Activated CD4-positive, alpha-beta memory T cell treated with anti-CD3 and anti-CD28 coated beads, Interleukin-2, amount 10 ng/mL, durations not matched to agents 7 days and 5 days (primary cell): ENCODE measurements around the gene HTATIP2. TPM values are rescaled to one million over a fixed set of nuclear protein-coding genes. Genes with fewer than 3 reads are reported as not detected.
"Not testable (repeated sequence)": the region's sequence is repeated elsewhere in the genome, so short reads cannot be mapped to it uniquely, and the experiment has no call there.

Source experiments
- CTCF ChIA-PET: fragments of 350-600 bp; sonication (Branson Sonifier 250); formaldehyde crosslinking; loops from one replicate; lab custom pipeline; 2021; ENCODE audit warnings: antibody characterized with exemption, inconsistent platforms; lab: Charles Lee
- POLR2A ChIA-PET: fragments of 350-600 bp; sonication (Branson Sonifier 250); formaldehyde crosslinking; loops from one replicate; lab custom pipeline; 2021; ENCODE audit warnings: antibody characterized with exemption; lab: Charles Lee
- DNase-seq: peaks from one replicate; pipeline ENCODE4 v3.0.0-alpha.2; 2020
- H3K27ac Mint-ChIP-seq: one replicate; pipeline ENCODE4 v1.8.0; 2021; ENCODE audit warnings: mild to moderate bottlenecking, mixed read lengths
- H3K27me3 Mint-ChIP-seq: one replicate; pipeline ENCODE4 v1.8.0; 2021; ENCODE audit warnings: mixed read lengths
- H3K36me3 Mint-ChIP-seq: one replicate; pipeline ENCODE4 v1.8.0; 2021; ENCODE audit warnings: low read depth, mixed read lengths
- H3K4me1 Mint-ChIP-seq: one replicate; pipeline ENCODE4 v1.8.0; 2021; ENCODE audit warnings: mixed read lengths
- H3K4me3 Mint-ChIP-seq: one replicate; pipeline ENCODE4 v1.8.0; 2021; ENCODE audit warnings: mild to moderate bottlenecking, mixed read lengths
- H3K9me3 Mint-ChIP-seq: one replicate; pipeline ENCODE4 v1.8.0; 2021; ENCODE audit warnings: mixed read lengths
- total RNA-seq, 2 experiments: library from RNA; stranded (reverse); gene quantifications; one replicate each; pipeline ENCODE4 v1.2.3, GENCODE V29; 2021

Gene HTATIP2
- total RNA-seq, 2 experiments from 2014 or later: 48.6 to 50.0 TPM

- DNase-seq: no peak
- Mint-ChIP-seq H3K27me3 (peaks cover 2% of the 10 kb centered on the region), H3K36me3 (no peaks in the 10 kb centered on the region), H3K4me1 (peaks cover 8% of the 10 kb centered on the region), H3K9me3 (no peaks in the 10 kb centered on the region), H3K27ac (no peak overlapping the region), H3K4me3 (no peak overlapping the region)
- ChIA-PET POLR2A (no interaction called here), CTCF (interaction anchor here (13.9 kb wide), 1 partner anchor 230 kb away, joined by 114 read pairs; no protein-coding TSS in a partner anchor)
These were observed 6.4 kb upstream of the HTATIP2 start for GRCh38 chr11:20357150-20357549.

- Mint-ChIP-seq H3K27me3 (peaks cover 2% of the 10 kb centered on the region), H3K36me3 (peaks cover 10% of the 10 kb centered on the region), H3K4me1 (peaks cover 36% of the 10 kb centered on the region), H3K4me3 (no peak overlapping the region), H3K27ac (no peak overlapping the region), H3K9me3 (no peaks in the 10 kb centered on the region)
- DNase-seq: peak; percentile 25
- CTCF ChIA-PET: interaction anchor here (0.6 to 13.9 kb wide), 3 partner anchors 44 to 233 kb away, joined by 4 to 114 read pairs (median 4); no protein-coding TSS in a partner anchor
- POLR2A ChIA-PET: no interaction called here
These were observed 2.9 kb upstream of the HTATIP2 start for GRCh38 chr11:20360650-20361049.

- H3K36me3 Mint-ChIP-seq: peaks cover 19% of the 10 kb centered on the region
- no peak for DNase-seq
- H3K27ac Mint-ChIP-seq: peak overlapping the region; percentile 76
- peaks cover 51% of the 10 kb centered on the region for H3K4me1 Mint-ChIP-seq
- H3K27me3 Mint-ChIP-seq: no peaks in the 10 kb centered on the region
- H3K9me3 Mint-ChIP-seq: no peaks in the 10 kb centered on the region
- peak overlapping the region; percentile 81 for H3K4me3 Mint-ChIP-seq
- POLR2A ChIA-PET: interaction anchor here (0.9 to 1.1 kb wide), 2 partner anchors 10 to 26 kb away, joined by 3 read pairs; no protein-coding TSS in a partner anchor
- CTCF ChIA-PET: interaction anchor here (3.0 kb wide), 1 partner anchor 8 kb away, joined by 16 read pairs; no protein-coding TSS in a partner anchor
These were observed 1.0 kb upstream of the HTATIP2 start for GRCh38 chr11:20362481-20362880.

GRCh38 chr11:20363149-20363499 is 390 bp upstream of the HTATIP2 start:
- Mint-ChIP-seq H3K4me1 (peaks cover 55% of the 10 kb centered on the region), H3K9me3 (no peaks in the 10 kb centered on the region), H3K4me3 (peak overlapping the region; percentile 81), H3K27ac (peak overlapping the region; percentile 76), H3K27me3 (no peaks in the 10 kb centered on the region), H3K36me3 (peaks cover 22% of the 10 kb centered on the region)
- POLR2A ChIA-PET: interaction anchor here (0.9 to 2.2 kb wide), 8 partner anchors 9 to 25 kb away, joined by 3 to 10 read pairs (median 6); no protein-coding TSS in a partner anchor
- no peak for DNase-seq
- CTCF ChIA-PET: interaction anchor here (1.4 to 3.0 kb wide), 2 partner anchors 8 to 24 kb away, joined by 8 to 16 read pairs; partner anchors contain the start of gene PRMT3

GRCh38 chr11:20364341-20364792 is 853 bp downstream of the HTATIP2 start:
- H3K4me3 Mint-ChIP-seq: peak overlapping the region; percentile 78
- H3K27me3 Mint-ChIP-seq: no peaks in the 10 kb centered on the region
- H3K4me1 Mint-ChIP-seq: peaks cover 67% of the 10 kb centered on the region
- peaks cover 33% of the 10 kb centered on the region for H3K36me3 Mint-ChIP-seq
- no peak for DNase-seq
- H3K9me3 Mint-ChIP-seq: no peaks in the 10 kb centered on the region
- ChIA-PET CTCF (interaction anchor here (0.5 to 3.0 kb wide), 6 partner anchors 9 to 236 kb away, joined by 3 to 16 read pairs (median 4); partner anchors contain the start of gene PRMT3), POLR2A (interaction anchor here (0.7 to 2.2 kb wide), 14 partner anchors 8 to 46 kb away, joined by 3 to 10 read pairs (median 4); no protein-coding TSS in a partner anchor)
- H3K27ac Mint-ChIP-seq: peak overlapping the region; percentile 77

- CTCF ChIA-PET: interaction anchor here (0.7 kb wide), 1 partner anchor 234 kb away, joined by 3 read pairs; no protein-coding TSS in a partner anchor
- POLR2A ChIA-PET: interaction anchor here (1.3 kb wide), 1 partner anchor 45 kb away, joined by 3 read pairs; no protein-coding TSS in a partner anchor
- H3K27ac Mint-ChIP-seq, H3K9me3 Mint-ChIP-seq, H3K27me3 Mint-ChIP-seq, DNase-seq: not testable (repeated sequence)
- H3K4me3 Mint-ChIP-seq: peak overlapping the region; percentile 78
- H3K36me3 Mint-ChIP-seq: peaks cover 44% of the 10 kb centered on the region
- peaks cover 76% of the 10 kb centered on the region for H3K4me1 Mint-ChIP-seq
These were observed 2.0 kb downstream of the HTATIP2 start for GRCh38 chr11:20365465-20365864.

- Mint-ChIP-seq H3K27me3 (no peaks in the 10 kb centered on the region), H3K4me3 (peak overlapping the region; percentile 44), H3K27ac (peak overlapping the region; percentile 74), H3K9me3 (no peaks in the 10 kb centered on the region), H3K36me3 (peaks cover 55% of the 10 kb centered on the region), H3K4me1 (peaks cover 68% of the 10 kb centered on the region)
- CTCF ChIA-PET: interaction anchor here (0.8 to 4.3 kb wide), 4 partner anchors 13 to 30 kb away, joined by 3 to 16 read pairs (median 6); no protein-coding TSS in a partner anchor
- POLR2A ChIA-PET: interaction anchor here (0.8 to 1.6 kb wide), 4 partner anchors 9 to 30 kb away, joined by 3 to 5 read pairs (median 4); no protein-coding TSS in a partner anchor
- peak; percentile 63 for DNase-seq
These were observed 3.9 kb downstream of the HTATIP2 start for GRCh38 chr11:20367313-20367948.

GRCh38 chr11:20368438-20368837 is 4.9 kb downstream of the HTATIP2 start:
- Mint-ChIP-seq H3K4me1 (peaks cover 60% of the 10 kb centered on the region), H3K27me3 (no peaks in the 10 kb centered on the region), H3K36me3 (peaks cover 60% of the 10 kb centered on the region), H3K9me3 (no peaks in the 10 kb centered on the region), H3K27ac (peak overlapping the region; percentile 64), H3K4me3 (no peak overlapping the region)
- CTCF ChIA-PET: interaction anchor here (1.3 to 4.3 kb wide), 3 partner anchors 14 to 29 kb away, joined by 5 to 16 read pairs (median 6); no protein-coding TSS in a partner anchor
- POLR2A ChIA-PET: interaction anchor here (0.8 to 1.1 kb wide), 4 partner anchors 8 to 29 kb away, joined by 3 to 4 read pairs (median 3); no protein-coding TSS in a partner anchor
- DNase-seq: no peak

- no peak overlapping the region for H3K4me3 Mint-ChIP-seq
- peaks cover 61% of the 10 kb centered on the region for H3K4me1 Mint-ChIP-seq
- no peak overlapping the region for H3K27ac Mint-ChIP-seq
- ChIA-PET POLR2A (no interaction called here), CTCF (interaction anchor here (1.5 to 4.3 kb wide), 2 partner anchors 15 to 17 kb away, joined by 5 to 16 read pairs; no protein-coding TSS in a partner anchor)
- H3K36me3 Mint-ChIP-seq: peaks cover 71% of the 10 kb centered on the region
- no peaks in the 10 kb centered on the region for H3K9me3 Mint-ChIP-seq
- no peak for DNase-seq
- H3K27me3 Mint-ChIP-seq: no peaks in the 10 kb centered on the region
These were observed 6.3 kb downstream of the HTATIP2 start for GRCh38 chr11:20369826-20370225.

- Mint-ChIP-seq H3K27ac (no peak overlapping the region), H3K9me3 (no peaks in the 10 kb centered on the region), H3K4me3 (no peak overlapping the region), H3K4me1 (peaks cover 43% of the 10 kb centered on the region), H3K27me3 (no peaks in the 10 kb centered on the region), H3K36me3 (peaks cover 70% of the 10 kb centered on the region)
- CTCF ChIA-PET: interaction anchor here (1.3 to 1.6 kb wide), 2 partner anchors 17 to 25 kb away, joined by 5 to 13 read pairs; no protein-coding TSS in a partner anchor
- POLR2A ChIA-PET: interaction anchor here (0.8 to 1.4 kb wide), 3 partner anchors 8 to 15 kb away, joined by 3 to 4 read pairs (median 3); no protein-coding TSS in a partner anchor
- no peak for DNase-seq
These were observed 8.6 kb downstream of the HTATIP2 start for GRCh38 chr11:20372081-20372626.

- CTCF ChIA-PET: interaction anchor here (0.6 to 1.6 kb wide), 3 partner anchors 18 to 586 kb away, joined by 3 to 13 read pairs (median 5); no protein-coding TSS in a partner anchor
These were observed 9.6 kb downstream of the HTATIP2 start for GRCh38 chr11:20373147-20373546.

GRCh38 chr11:20373568-20374209 is 10.2 kb downstream of the HTATIP2 start:
- no peak for DNase-seq
- H3K36me3 Mint-ChIP-seq: peaks cover 59% of the 10 kb centered on the region
- no peaks in the 10 kb centered on the region for H3K27me3 Mint-ChIP-seq
- POLR2A ChIA-PET: interaction anchor here (1.4 kb wide), 1 partner anchor 10 kb away, joined by 4 read pairs; the partner anchor contains the start of gene HTATIP2
- CTCF ChIA-PET: interaction anchor here (0.8 to 1.4 kb wide), 3 partner anchors 13 to 23 kb away, joined by 3 to 5 read pairs (median 5); no protein-coding TSS in a partner anchor
- peak overlapping the region; percentile 0 for H3K27ac Mint-ChIP-seq
- no peaks in the 10 kb centered on the region for H3K9me3 Mint-ChIP-seq
- no peak overlapping the region for H3K4me3 Mint-ChIP-seq
- peaks cover 30% of the 10 kb centered on the region for H3K4me1 Mint-ChIP-seq

More at GRCh38 chr11:20373147-20373546, 9.6 kb downstream of the HTATIP2 start:
- Mint-ChIP-seq H3K9me3 (no peaks in the 10 kb centered on the region), H3K4me3 (no peak overlapping the region), H3K4me1 (peaks cover 35% of the 10 kb centered on the region), H3K27me3 (no peaks in the 10 kb centered on the region), H3K36me3 (peaks cover 64% of the 10 kb centered on the region), H3K27ac (no peak overlapping the region)
- POLR2A ChIA-PET: interaction anchor here (0.8 to 1.4 kb wide), 2 partner anchors 9 to 14 kb away, joined by 3 to 4 read pairs; no protein-coding TSS in a partner anchor
- DNase-seq: no peak
